ENCODE measurements around the gene SLFN14. TPM values are rescaled to one million over a fixed set of nuclear protein-coding genes. Genes with fewer than 3 reads are reported as not detected.

The SLFN14 gene
- total RNA-seq, 4 donors from 2014 or later: not detected

- DNase-seq: no peak
- H3K4me1 ChIP-seq: peaks cover 26 to 32% of the 10 kb centered on the region in 2 donors
- TF ChIP-seq POLR2A (IDR thresholded peaks at IDR 0.05) (no peak), CTCF (IDR thresholded peaks at IDR 0.05 in 4 of 5, conservative IDR thresholded peaks at IDR 0.05 in 1 of 5) (no peak)
- in situ Hi-C loops (cut with MboI; ENCODE audit: low sequenced_read_pairs in 4 of 4) (loop anchor here in 1 of 4 donors (25.0 kb wide), 1 partner anchor 949 kb away; the partner anchor contains the start of genes GGNBP2, MYO19 and PIGW), intact Hi-C loops (cut with DNase I; ENCODE audit: low total_unique reads) (loop anchor here (5.0 kb wide), 1 partner anchor 346 kb away; the partner anchor contains the start of gene SLFN5)
- no peaks in the 10 kb centered on the region for H3K36me3 ChIP-seq
- no peaks in the 10 kb centered on the region for H3K9me3 ChIP-seq
- H3K27ac ChIP-seq: peak overlapping the region; percentile 88 to 97 (median 92)
- peak; percentile 29 to 64 for ATAC-seq
- H3K4me3 ChIP-seq: peak overlapping the region; percentile 78 to 96 (median 83)
- no peaks in the 10 kb centered on the region for H3K27me3 ChIP-seq
These were observed 27.7 kb upstream of the SLFN14 start for GRCh38 chr17:35588196-35588920.

GRCh38 chr17:35587074-35587961 lies 26.7 kb upstream of the SLFN14 start, which contains the start of gene AP2B1:
TSS of gene AP2B1 (plus strand) at chr17:35587322. CDS start at chr17:35594031, 6,709 bp downstream.
- ATAC-seq (peak; percentile 97 to 98), DNase-seq (peak; percentile 82 to 94)
- peak within 1 kb of the TSS; percentile 88 to 97 (median 92) for H3K27ac ChIP-seq
- H3K4me3 ChIP-seq: peak within 1 kb of the TSS; percentile 78 to 96 (median 83)
- intact Hi-C loops (cut with DNase I; ENCODE audit: low total_unique reads) (loop anchor here (1.0 to 5.0 kb wide), 2 partner anchors 9 to 345 kb away; partner anchors contain the start of genes PEX12 and SLFN5), in situ Hi-C loops (cut with MboI; ENCODE audit: low sequenced_read_pairs in 4 of 4) (loop anchor here in 1 of 4 donors (25.0 kb wide), 1 partner anchor 950 kb away; the partner anchor contains the start of genes GGNBP2, MYO19 and PIGW)
- H3K4me1 ChIP-seq: peaks cover 26 to 27% of the 10 kb centered on the region in 2 donors
- no peaks in the 10 kb centered on the region for H3K9me3 ChIP-seq
- no peaks in the 10 kb centered on the region for H3K36me3 ChIP-seq
- TF ChIP-seq CTCF (IDR thresholded peaks at IDR 0.05 in 4 of 5, conservative IDR thresholded peaks at IDR 0.05 in 1 of 5): peak in 2 of 5 experiments; percentile 39 to 42
- peak; percentile 65 to 74 for TF ChIP-seq POLR2A (IDR thresholded peaks at IDR 0.05)
- H3K27me3 ChIP-seq: no peaks in the 10 kb centered on the region

- intact Hi-C loops (cut with DNase I; ENCODE audit: low total_unique reads): loop anchor here (1.0 to 5.0 kb wide), 2 partner anchors 8 to 344 kb away; partner anchors contain the start of genes PEX12 and SLFN5
- ATAC-seq: peak in 1 of 2 donors; percentile 8
- in situ Hi-C loops (cut with MboI; ENCODE audit: low sequenced_read_pairs in 4 of 4): loop anchor here in 1 of 4 donors (25.0 kb wide), 1 partner anchor 951 kb away; the partner anchor contains the start of genes GGNBP2, MYO19 and PIGW
These were observed 26.0 kb upstream of the SLFN14 start for GRCh38 chr17:35586569-35587073.

More at GRCh38 chr17:35586569-35587073, 26.0 kb upstream of the SLFN14 start:
- Histone ChIP-seq H3K36me3 (no peaks in the 10 kb centered on the region), H3K4me1 (peaks cover 26 to 27% of the 10 kb centered on the region in 2 donors), H3K9me3 (no peaks in the 10 kb centered on the region), H3K4me3 (peak overlapping the region; percentile 78 to 96 (median 83)), H3K27ac (peak overlapping the region; percentile 88 to 97 (median 92)), H3K27me3 (no peaks in the 10 kb centered on the region)
- DNase-seq: no peak
- TF ChIP-seq CTCF (IDR thresholded peaks at IDR 0.05 in 4 of 5, conservative IDR thresholded peaks at IDR 0.05 in 1 of 5) (no peak), POLR2A (IDR thresholded peaks at IDR 0.05) (no peak)
